IMR-90 (cell line): ENCODE results near the gene ARVCF.

ENCODE experiments used
- FOS ChIP-seq: fragments of 150-350 bp; IDR thresholded peaks from 2 replicates; pipeline ENCODE4 v1.6.1; 2016; ENCODE audit warnings: low read depth, low read length
- TF ChIP-seq, protein P1 (sequence below): conservative IDR thresholded peaks from 2 replicates; pipeline ENCODE4 v1.5.1; 2012; ENCODE audit warnings: mild to moderate bottlenecking, low read depth, low read length, improper control_type of control experiment

DNA sequence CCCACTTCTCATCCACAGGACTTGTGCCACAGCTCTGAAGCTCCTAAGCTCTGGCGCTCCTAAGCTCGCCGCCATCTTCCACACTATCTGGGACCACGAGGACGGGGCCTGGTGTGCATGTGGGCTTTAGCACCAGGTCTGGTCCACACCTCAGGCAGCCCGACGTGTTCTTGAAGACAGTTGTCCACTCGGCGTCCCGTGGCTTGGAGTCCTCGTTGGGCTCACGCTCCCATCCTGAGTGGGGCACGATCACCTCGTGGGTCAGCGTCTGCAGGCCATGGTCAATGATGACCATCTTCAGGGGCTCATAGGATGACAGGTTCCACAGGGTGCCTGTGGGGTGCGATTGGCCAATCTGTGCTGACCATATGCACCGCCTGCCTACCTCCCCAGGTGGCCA, 37.9 kb downstream of the ARVCF start:
- TF ChIP-seq, protein P1, sequence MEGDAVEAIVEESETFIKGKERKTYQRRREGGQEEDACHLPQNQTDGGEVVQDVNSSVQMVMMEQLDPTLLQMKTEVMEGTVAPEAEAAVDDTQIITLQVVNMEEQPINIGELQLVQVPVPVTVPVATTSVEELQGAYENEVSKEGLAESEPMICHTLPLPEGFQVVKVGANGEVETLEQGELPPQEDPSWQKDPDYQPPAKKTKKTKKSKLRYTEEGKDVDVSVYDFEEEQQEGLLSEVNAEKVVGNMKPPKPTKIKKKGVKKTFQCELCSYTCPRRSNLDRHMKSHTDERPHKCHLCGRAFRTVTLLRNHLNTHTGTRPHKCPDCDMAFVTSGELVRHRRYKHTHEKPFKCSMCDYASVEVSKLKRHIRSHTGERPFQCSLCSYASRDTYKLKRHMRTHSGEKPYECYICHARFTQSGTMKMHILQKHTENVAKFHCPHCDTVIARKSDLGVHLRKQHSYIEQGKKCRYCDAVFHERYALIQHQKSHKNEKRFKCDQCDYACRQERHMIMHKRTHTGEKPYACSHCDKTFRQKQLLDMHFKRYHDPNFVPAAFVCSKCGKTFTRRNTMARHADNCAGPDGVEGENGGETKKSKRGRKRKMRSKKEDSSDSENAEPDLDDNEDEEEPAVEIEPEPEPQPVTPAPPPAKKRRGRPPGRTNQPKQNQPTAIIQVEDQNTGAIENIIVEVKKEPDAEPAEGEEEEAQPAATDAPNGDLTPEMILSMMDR, result no peak
- no peak for TF ChIP-seq FOS
